Measurements from ENCODE around the gene CIT. TPM values are rescaled to one million over a fixed set of nuclear protein-coding genes. Genes with fewer than 3 reads are reported as not detected.

CIT gene
- total RNA-seq, 1 donor from 2014 or later = 18.0 TPM

DNA sequence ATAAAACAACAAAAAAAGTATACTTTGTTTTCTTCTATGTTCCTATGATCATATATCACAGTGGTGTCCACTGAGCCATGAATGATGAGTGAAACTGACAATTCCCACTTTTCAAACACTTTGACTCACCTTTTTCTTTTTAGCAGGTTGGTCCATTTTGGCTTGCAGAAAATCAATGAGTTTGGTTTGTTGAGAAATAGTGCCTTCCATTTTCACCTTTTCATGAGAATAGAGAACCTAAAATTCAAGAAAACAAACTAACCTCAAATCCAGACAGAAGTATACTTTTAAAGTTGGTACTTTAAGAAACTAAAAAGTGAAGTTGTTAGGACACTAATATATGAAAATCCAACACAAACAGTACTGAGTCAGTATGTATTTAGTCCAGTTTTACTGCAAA, 156.8 kb downstream of the CIT start:
- Histone ChIP-seq H3K9me3 (no peaks in the 10 kb centered on the region), H3K27me3 (ENCODE audit: low read depth) (no peaks in the 10 kb centered on the region), H3K27ac (no peak overlapping the region), H3K36me3 (no peaks in the 10 kb centered on the region), H3K4me1 (peaks cover 27% of the 10 kb centered on the region), H3K4me3 (no peak overlapping the region)
- TF ChIP-seq, protein P1, sequence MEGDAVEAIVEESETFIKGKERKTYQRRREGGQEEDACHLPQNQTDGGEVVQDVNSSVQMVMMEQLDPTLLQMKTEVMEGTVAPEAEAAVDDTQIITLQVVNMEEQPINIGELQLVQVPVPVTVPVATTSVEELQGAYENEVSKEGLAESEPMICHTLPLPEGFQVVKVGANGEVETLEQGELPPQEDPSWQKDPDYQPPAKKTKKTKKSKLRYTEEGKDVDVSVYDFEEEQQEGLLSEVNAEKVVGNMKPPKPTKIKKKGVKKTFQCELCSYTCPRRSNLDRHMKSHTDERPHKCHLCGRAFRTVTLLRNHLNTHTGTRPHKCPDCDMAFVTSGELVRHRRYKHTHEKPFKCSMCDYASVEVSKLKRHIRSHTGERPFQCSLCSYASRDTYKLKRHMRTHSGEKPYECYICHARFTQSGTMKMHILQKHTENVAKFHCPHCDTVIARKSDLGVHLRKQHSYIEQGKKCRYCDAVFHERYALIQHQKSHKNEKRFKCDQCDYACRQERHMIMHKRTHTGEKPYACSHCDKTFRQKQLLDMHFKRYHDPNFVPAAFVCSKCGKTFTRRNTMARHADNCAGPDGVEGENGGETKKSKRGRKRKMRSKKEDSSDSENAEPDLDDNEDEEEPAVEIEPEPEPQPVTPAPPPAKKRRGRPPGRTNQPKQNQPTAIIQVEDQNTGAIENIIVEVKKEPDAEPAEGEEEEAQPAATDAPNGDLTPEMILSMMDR (IDR thresholded peaks at IDR 0.05) = no peak
- no peak for DNase-seq
- ATAC-seq = no peak
- intact Hi-C loops (cut with DNase I) = no loop called here

DNA sequence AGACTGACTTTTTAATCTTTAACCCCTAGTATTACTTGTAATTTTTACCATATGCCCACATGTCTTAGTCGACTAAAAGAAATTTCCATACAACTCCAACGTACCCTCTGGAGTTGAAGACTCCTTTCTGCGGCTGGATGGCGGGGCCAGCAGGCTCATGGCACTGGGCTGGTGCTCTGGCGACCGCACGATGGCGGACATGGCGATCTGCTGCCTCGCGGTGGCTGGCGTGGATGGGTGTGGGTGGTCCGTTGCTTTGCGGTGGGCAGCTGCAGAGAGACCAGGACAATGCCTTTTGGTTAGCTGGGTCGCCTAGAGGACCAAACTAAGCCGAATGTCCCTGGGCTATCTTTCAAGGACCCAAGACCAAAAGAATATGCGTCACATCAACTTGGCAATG, 159.0 kb downstream of the CIT start:
- H3K27me3 ChIP-seq (ENCODE audit: low read depth) = no peaks in the 10 kb centered on the region
- intact Hi-C loops (cut with DNase I) = no loop called here
- DNase-seq (no peak), ATAC-seq (no peak)
- H3K4me1 ChIP-seq = peaks cover 35% of the 10 kb centered on the region
- peak overlapping the region; percentile 26 for H3K27ac ChIP-seq
- H3K4me3 ChIP-seq = no peak overlapping the region
- TF ChIP-seq, protein P1 (IDR thresholded peaks at IDR 0.05) = no peak
- no peaks in the 10 kb centered on the region for H3K9me3 ChIP-seq
- no peaks in the 10 kb centered on the region for H3K36me3 ChIP-seq

GRCh38 chr12:119715268-119715620, 161.9 kb downstream of the CIT start:
- H3K9me3 ChIP-seq = no peaks in the 10 kb centered on the region
- no peaks in the 10 kb centered on the region for H3K27me3 ChIP-seq (ENCODE audit: low read depth)
- ATAC-seq = no peak
- no peak for DNase-seq
- H3K36me3 ChIP-seq = peaks cover 7% of the 10 kb centered on the region
- TF ChIP-seq, protein P1 (IDR thresholded peaks at IDR 0.05) = no peak
- peak overlapping the region; percentile 79 for H3K27ac ChIP-seq
- intact Hi-C loops (cut with DNase I) = no loop called here
- H3K4me3 ChIP-seq = no peak overlapping the region
- H3K4me1 ChIP-seq = peaks cover 51% of the 10 kb centered on the region

DNA sequence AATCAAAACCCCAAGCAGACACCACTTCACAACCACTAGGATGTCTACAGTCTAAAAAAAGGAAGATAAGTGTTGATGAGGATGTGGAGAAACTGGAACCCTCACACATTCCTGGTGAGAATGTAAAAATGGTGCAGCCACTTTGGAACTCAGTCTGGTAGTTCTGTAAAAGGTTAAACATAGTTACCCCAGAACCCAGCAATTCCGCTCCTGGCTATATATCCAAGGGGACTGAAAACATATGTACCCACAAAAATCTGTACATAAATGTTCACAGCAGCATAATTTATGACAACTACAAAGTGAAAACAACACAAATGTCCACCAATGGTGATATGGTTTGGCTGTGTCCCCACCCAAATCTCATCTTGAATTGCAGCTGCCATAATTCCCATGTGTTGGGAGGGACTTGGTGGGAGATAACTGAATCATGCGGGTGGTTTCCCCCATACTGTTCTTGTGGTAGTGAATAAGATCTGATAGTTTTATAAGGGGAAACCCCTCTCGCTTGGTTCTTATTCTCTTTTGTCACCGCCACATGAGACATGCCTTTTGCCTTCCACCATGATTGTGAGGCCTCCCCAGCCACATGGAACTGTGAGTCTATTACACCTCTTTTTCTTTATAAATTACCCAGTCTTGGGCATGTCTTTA, 162.4 kb downstream of the CIT start:
- peaks cover 51% of the 10 kb centered on the region for H3K4me1 ChIP-seq
- ATAC-seq (no peak), DNase-seq (no peak)
- H3K4me3 ChIP-seq = no peak overlapping the region
- intact Hi-C loops (cut with DNase I) = no loop called here
- H3K27me3 ChIP-seq (ENCODE audit: low read depth) = no peaks in the 10 kb centered on the region
- H3K36me3 ChIP-seq = peaks cover 7% of the 10 kb centered on the region
- H3K27ac ChIP-seq = no peak overlapping the region
- TF ChIP-seq, protein P1 (IDR thresholded peaks at IDR 0.05) = no peak
- no peaks in the 10 kb centered on the region for H3K9me3 ChIP-seq

- intact Hi-C loops (cut with DNase I) = no loop called here
- TF ChIP-seq, protein P1 (IDR thresholded peaks at IDR 0.05) = no peak
- peaks cover 47% of the 10 kb centered on the region for H3K4me1 ChIP-seq
- DNase-seq (peak; percentile 73), ATAC-seq (peak; percentile 53 to 58)
- no peaks in the 10 kb centered on the region for H3K27me3 ChIP-seq (ENCODE audit: low read depth)
- no peaks in the 10 kb centered on the region for H3K9me3 ChIP-seq
- H3K4me3 ChIP-seq = no peak overlapping the region
- peak overlapping the region; percentile 85 for H3K27ac ChIP-seq
- peaks cover 7% of the 10 kb centered on the region for H3K36me3 ChIP-seq
These were observed 163.5 kb downstream of the CIT start for GRCh38 chr12:119713551-119714031.

All from lower lobe of right lung (tissue), 2 donors.